Dendritic cell treated with granulocyte-macrophage colony-stimulating factor and Interleukin-4, amounts not matched to agents 40 ng/mL and 50 ng/mL, for 4 days (primary cell): ENCODE data around the gene RCOR1.

ENCODE experiments used
- H3K27ac Mint-ChIP-seq: one replicate; pipeline ENCODE4 v1.8.0; 2022; ENCODE audit warnings: mild to moderate bottlenecking, mixed read lengths
- H3K27me3 Mint-ChIP-seq: one replicate; pipeline ENCODE4 v1.8.0; 2022; ENCODE audit warnings: mild to moderate bottlenecking, mixed read lengths
- H3K36me3 Mint-ChIP-seq: one replicate; pipeline ENCODE4 v1.8.0; 2022; ENCODE audit warnings: low read depth, mixed read lengths
- H3K4me1 Mint-ChIP-seq: one replicate; pipeline ENCODE4 v1.8.0; 2022; ENCODE audit warnings: low read depth, mixed read lengths
- H3K4me3 Mint-ChIP-seq: one replicate; pipeline ENCODE4 v1.8.0; 2022; ENCODE audit warnings: mild to moderate bottlenecking, moderate library complexity, mixed read lengths
- H3K9me3 Mint-ChIP-seq: one replicate; pipeline ENCODE4 v1.8.0; 2022; ENCODE audit warnings: mixed read lengths
- intact Hi-C: fragments of 100-400 bp; cut with micrococcal nuclease; formaldehyde crosslinking; loops from one replicate; pipeline ENCODE4 v1.15.0; 2022

Gene RCOR1

GRCh38 chr14:102672410-102672960 lies 80.0 kb downstream of the RCOR1 start:
- H3K9me3 Mint-ChIP-seq: no peaks in the 10 kb centered on the region
- peaks cover 11% of the 10 kb centered on the region for H3K36me3 Mint-ChIP-seq
- intact Hi-C loops: no loop called here
- no peaks in the 10 kb centered on the region for H3K27me3 Mint-ChIP-seq
- H3K4me1 Mint-ChIP-seq: peaks cover 19% of the 10 kb centered on the region
- H3K4me3 Mint-ChIP-seq: no peak overlapping the region
- H3K27ac Mint-ChIP-seq: no peak overlapping the region

GRCh38 chr14:102675396-102675795 lies 82.9 kb downstream of the RCOR1 start:
- no peak overlapping the region for H3K27ac Mint-ChIP-seq
- peaks cover 11% of the 10 kb centered on the region for H3K36me3 Mint-ChIP-seq
- intact Hi-C loops: no loop called here
- H3K4me1 Mint-ChIP-seq: peaks cover 14% of the 10 kb centered on the region
- no peak overlapping the region for H3K4me3 Mint-ChIP-seq
- H3K9me3 Mint-ChIP-seq: no peaks in the 10 kb centered on the region
- no peaks in the 10 kb centered on the region for H3K27me3 Mint-ChIP-seq

- no peaks in the 10 kb centered on the region for H3K27me3 Mint-ChIP-seq
- intact Hi-C loops: no loop called here
- no peak overlapping the region for H3K4me3 Mint-ChIP-seq
Observed at GRCh38 chr14:102678394-102678793, 85.9 kb downstream of the RCOR1 start.

GRCh38 chr14:102683399-102684297 lies 91.2 kb downstream of the RCOR1 start:
- Mint-ChIP-seq H3K9me3 (no peaks in the 10 kb centered on the region), H3K27ac (no peak overlapping the region), H3K27me3 (no peaks in the 10 kb centered on the region), H3K36me3 (peaks cover 43% of the 10 kb centered on the region), H3K4me3 (no peak overlapping the region), H3K4me1 (peaks cover 25% of the 10 kb centered on the region)
- intact Hi-C loops: loop anchor here (5.0 kb wide), 1 partner anchor 86 kb away; no protein-coding TSS in a partner anchor

More at GRCh38 chr14:102678394-102678793, 85.9 kb downstream of the RCOR1 start:
- H3K36me3 Mint-ChIP-seq: peaks cover 21% of the 10 kb centered on the region
- H3K4me1 Mint-ChIP-seq: peaks cover 8% of the 10 kb centered on the region
- peak overlapping the region; percentile 33 for H3K27ac Mint-ChIP-seq
- H3K9me3 Mint-ChIP-seq: no peaks in the 10 kb centered on the region

GRCh38 chr14:102684298-102684663 lies 91.8 kb downstream of the RCOR1 start:
- H3K36me3 Mint-ChIP-seq: peaks cover 43% of the 10 kb centered on the region
- no peak overlapping the region for H3K27ac Mint-ChIP-seq
- H3K4me1 Mint-ChIP-seq: peaks cover 30% of the 10 kb centered on the region
- no peak overlapping the region for H3K4me3 Mint-ChIP-seq
- no peaks in the 10 kb centered on the region for H3K27me3 Mint-ChIP-seq
- no peaks in the 10 kb centered on the region for H3K9me3 Mint-ChIP-seq
- intact Hi-C loops: loop anchor here (5.0 kb wide), 1 partner anchor 87 kb away; no protein-coding TSS in a partner anchor

- Mint-ChIP-seq H3K4me3 (no peak overlapping the region), H3K27ac (no peak overlapping the region)
Observed at GRCh38 chr14:102686196-102686801, 93.8 kb downstream of the RCOR1 start.

GRCh38 chr14:102688290-102688689 lies 95.8 kb downstream of the RCOR1 start:
- intact Hi-C loops: no loop called here
- Mint-ChIP-seq H3K27ac (peak overlapping the region; percentile 1), H3K4me1 (peaks cover 49% of the 10 kb centered on the region), H3K27me3 (no peaks in the 10 kb centered on the region), H3K36me3 (peaks cover 29% of the 10 kb centered on the region), H3K9me3 (no peaks in the 10 kb centered on the region), H3K4me3 (no peak overlapping the region)

More at GRCh38 chr14:102686196-102686801, 93.8 kb downstream of the RCOR1 start:
- H3K36me3 Mint-ChIP-seq: peaks cover 43% of the 10 kb centered on the region
- no peaks in the 10 kb centered on the region for H3K9me3 Mint-ChIP-seq
- peaks cover 41% of the 10 kb centered on the region for H3K4me1 Mint-ChIP-seq
- no peaks in the 10 kb centered on the region for H3K27me3 Mint-ChIP-seq
- intact Hi-C loops: no loop called here

GRCh38 chr14:102690509-102691286 lies 98.2 kb downstream of the RCOR1 start:
- Mint-ChIP-seq H3K4me1 (peaks cover 49% of the 10 kb centered on the region), H3K27ac (no peak overlapping the region), H3K27me3 (no peaks in the 10 kb centered on the region), H3K36me3 (peaks cover 8% of the 10 kb centered on the region), H3K4me3 (no peak overlapping the region), H3K9me3 (no peaks in the 10 kb centered on the region)
- intact Hi-C loops: loop anchor here (5.0 kb wide), 1 partner anchor 227 kb away; no protein-coding TSS in a partner anchor

- no peak overlapping the region for H3K27ac Mint-ChIP-seq
- no peak overlapping the region for H3K4me3 Mint-ChIP-seq
- peaks cover 1% of the 10 kb centered on the region for H3K36me3 Mint-ChIP-seq
- no peaks in the 10 kb centered on the region for H3K9me3 Mint-ChIP-seq
- H3K4me1 Mint-ChIP-seq: peaks cover 51% of the 10 kb centered on the region
- intact Hi-C loops: loop anchor here (5.0 kb wide), 1 partner anchor 226 kb away; no protein-coding TSS in a partner anchor
- H3K27me3 Mint-ChIP-seq: no peaks in the 10 kb centered on the region
Observed at GRCh38 chr14:102691763-102692162, 99.3 kb downstream of the RCOR1 start.

- Mint-ChIP-seq H3K27ac (no peak overlapping the region), H3K27me3 (no peaks in the 10 kb centered on the region), H3K36me3 (peaks cover 1% of the 10 kb centered on the region)
Observed at GRCh38 chr14:102692334-102692733, 99.9 kb downstream of the RCOR1 start.

GRCh38 chr14:102693006-102693755 lies 100.7 kb downstream of the RCOR1 start:
- peaks cover 37% of the 10 kb centered on the region for H3K4me1 Mint-ChIP-seq
- intact Hi-C loops: loop anchor here (5.0 kb wide), 1 partner anchor 224 kb away; no protein-coding TSS in a partner anchor
- H3K4me3 Mint-ChIP-seq: no peak overlapping the region
- no peaks in the 10 kb centered on the region for H3K9me3 Mint-ChIP-seq
- peaks cover 8% of the 10 kb centered on the region for H3K36me3 Mint-ChIP-seq
- no peak overlapping the region for H3K27ac Mint-ChIP-seq
- H3K27me3 Mint-ChIP-seq: no peaks in the 10 kb centered on the region

More at GRCh38 chr14:102692334-102692733, 99.9 kb downstream of the RCOR1 start:
- H3K4me1 Mint-ChIP-seq: peaks cover 46% of the 10 kb centered on the region
- no peak overlapping the region for H3K4me3 Mint-ChIP-seq
- no peaks in the 10 kb centered on the region for H3K9me3 Mint-ChIP-seq
- intact Hi-C loops: loop anchor here (5.0 kb wide), 1 partner anchor 225 kb away; no protein-coding TSS in a partner anchor

GRCh38 chr14:102694530-102695166 lies 102.2 kb downstream of the RCOR1 start:
- intact Hi-C loops: loop anchor here (5.0 kb wide), 1 partner anchor 223 kb away; no protein-coding TSS in a partner anchor
- H3K4me1 Mint-ChIP-seq: peaks cover 35% of the 10 kb centered on the region
- no peaks in the 10 kb centered on the region for H3K9me3 Mint-ChIP-seq
- no peak overlapping the region for H3K27ac Mint-ChIP-seq
- H3K36me3 Mint-ChIP-seq: peaks cover 8% of the 10 kb centered on the region
- no peak overlapping the region for H3K4me3 Mint-ChIP-seq
- H3K27me3 Mint-ChIP-seq: no peaks in the 10 kb centered on the region
